Measurements from ENCODE around the gene RPL23. TPM values are rescaled to one million over a fixed set of nuclear protein-coding genes. Genes with fewer than 3 reads are reported as not detected.

The RPL23 gene
- total RNA-seq, 4 donors from 2014 or later = 998 to 2,109 (median 1,205) TPM

DNA sequence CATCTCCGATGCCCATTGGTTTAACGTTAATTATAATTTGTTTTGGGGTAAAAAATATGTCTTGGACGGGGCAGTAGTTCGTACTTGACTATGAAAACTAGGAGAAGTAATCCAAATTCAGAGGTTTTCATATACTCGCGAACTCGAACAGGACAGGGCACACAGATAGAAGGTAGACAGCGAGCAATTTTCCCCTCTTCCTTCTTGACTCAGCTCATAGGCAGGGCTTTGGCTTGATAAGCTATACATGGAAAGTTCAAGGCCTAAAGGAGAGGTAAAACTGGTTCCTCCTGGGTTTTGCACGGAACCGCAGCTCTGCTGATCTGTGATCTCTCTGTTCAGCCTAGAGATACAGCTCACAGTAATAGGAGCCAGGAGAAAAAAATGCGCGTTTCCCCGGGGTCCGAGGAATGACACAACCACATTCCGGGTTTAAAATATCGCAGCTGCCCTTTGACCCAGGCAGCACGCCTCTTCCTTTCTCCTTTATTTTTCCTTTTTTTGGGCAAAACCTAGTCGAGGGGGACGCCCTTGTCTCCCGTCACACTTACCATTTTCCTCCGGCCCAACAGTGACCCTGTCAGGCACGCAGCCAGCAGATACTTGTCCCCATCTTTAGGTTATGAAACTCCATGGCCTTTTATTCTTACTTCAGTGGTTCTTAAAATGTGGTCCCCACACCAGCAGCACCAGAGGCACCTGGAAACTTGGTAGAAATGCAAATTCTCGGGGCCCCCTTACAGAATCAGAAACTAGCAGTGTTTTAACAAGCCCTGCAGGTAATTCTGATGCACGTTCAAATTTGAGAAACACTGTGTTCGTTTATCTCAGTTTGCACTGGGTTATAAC is 14.7 kb upstream of the RPL23 start:
- peaks cover 33 to 52% (median 35%) of the 10 kb centered on the region in 3 donors for H3K4me1 ChIP-seq
- H3K27ac ChIP-seq = peak overlapping the region; percentile 97 to 99 (median 98)
- H3K4me3 ChIP-seq = peak overlapping the region; percentile 79 to 98 (median 87)
- WGBS, 2 donors = 33 to 42% methylated on average over 24 to 25 of the region's 25 CpGs
- H3K9me3 ChIP-seq = no peaks in the 10 kb centered on the region
- H3K27me3 ChIP-seq = no peaks in the 10 kb centered on the region
- no peaks in the 10 kb centered on the region for H3K36me3 ChIP-seq
- TF ChIP-seq POLR2A (IDR thresholded peaks at IDR 0.05) = no peak
- TF ChIP-seq, protein P1, sequence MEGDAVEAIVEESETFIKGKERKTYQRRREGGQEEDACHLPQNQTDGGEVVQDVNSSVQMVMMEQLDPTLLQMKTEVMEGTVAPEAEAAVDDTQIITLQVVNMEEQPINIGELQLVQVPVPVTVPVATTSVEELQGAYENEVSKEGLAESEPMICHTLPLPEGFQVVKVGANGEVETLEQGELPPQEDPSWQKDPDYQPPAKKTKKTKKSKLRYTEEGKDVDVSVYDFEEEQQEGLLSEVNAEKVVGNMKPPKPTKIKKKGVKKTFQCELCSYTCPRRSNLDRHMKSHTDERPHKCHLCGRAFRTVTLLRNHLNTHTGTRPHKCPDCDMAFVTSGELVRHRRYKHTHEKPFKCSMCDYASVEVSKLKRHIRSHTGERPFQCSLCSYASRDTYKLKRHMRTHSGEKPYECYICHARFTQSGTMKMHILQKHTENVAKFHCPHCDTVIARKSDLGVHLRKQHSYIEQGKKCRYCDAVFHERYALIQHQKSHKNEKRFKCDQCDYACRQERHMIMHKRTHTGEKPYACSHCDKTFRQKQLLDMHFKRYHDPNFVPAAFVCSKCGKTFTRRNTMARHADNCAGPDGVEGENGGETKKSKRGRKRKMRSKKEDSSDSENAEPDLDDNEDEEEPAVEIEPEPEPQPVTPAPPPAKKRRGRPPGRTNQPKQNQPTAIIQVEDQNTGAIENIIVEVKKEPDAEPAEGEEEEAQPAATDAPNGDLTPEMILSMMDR (IDR thresholded peaks at IDR 0.05) = no peak
- intact Hi-C loops (cut with DNase I) = no loop called here
- no peak for DNase-seq

DNA sequence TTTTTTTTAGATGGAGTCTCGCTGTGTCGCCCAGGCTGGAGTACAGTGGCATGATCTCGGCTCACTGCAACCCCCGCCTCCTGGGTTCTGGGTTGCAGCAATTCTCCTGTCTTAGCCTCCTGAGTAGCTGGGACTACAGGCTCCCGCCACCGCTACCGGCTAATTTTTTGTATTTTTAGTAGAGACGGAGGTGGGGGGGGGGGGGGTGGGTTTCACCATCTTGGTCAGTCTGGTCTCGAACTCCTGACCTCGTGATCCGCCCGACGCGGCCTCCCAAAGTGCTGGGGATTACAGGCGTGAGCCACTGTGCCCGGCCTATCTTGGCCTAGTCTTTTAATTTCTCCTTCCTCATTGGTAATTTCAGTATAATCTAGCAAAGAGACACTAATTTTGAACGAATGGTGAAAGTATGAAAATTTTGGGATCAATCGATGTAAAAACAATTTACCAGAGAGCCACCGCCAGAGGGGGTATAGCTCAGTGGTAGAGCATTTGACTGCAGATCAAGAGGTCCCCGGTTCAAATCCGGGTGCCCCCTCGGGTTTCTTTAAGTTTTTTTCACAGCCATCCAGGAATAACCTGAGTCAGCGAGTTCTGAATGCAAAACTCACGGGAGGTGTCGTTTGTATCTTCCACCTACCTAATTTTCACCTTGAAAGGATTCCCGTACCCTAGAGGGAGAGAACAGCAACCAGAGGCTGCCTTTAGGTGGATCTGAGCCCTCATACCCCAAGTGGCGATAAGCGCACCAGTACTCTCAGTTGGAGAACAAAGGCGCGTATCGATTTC is 13.9 kb upstream of the RPL23 start:
- no peaks in the 10 kb centered on the region for H3K27me3 ChIP-seq
- WGBS, 2 donors = 42 to 50% methylated on average over 26 to 30 of the region's 31 CpGs
- peak overlapping the region in 3 of 4 donors; percentile 79 to 98 (median 84) for H3K4me3 ChIP-seq
- H3K27ac ChIP-seq = peak overlapping the region; percentile 97 to 99 (median 98)
- no peak for DNase-seq
- TF ChIP-seq, protein P1 (IDR thresholded peaks at IDR 0.05) = peak in 2 of 6 experiments; percentile 31 to 34
- no peak for TF ChIP-seq POLR2A (IDR thresholded peaks at IDR 0.05)
- H3K9me3 ChIP-seq = no peaks in the 10 kb centered on the region
- intact Hi-C loops (cut with DNase I) = no loop called here
- H3K4me1 ChIP-seq = peaks cover 25 to 45% (median 27%) of the 10 kb centered on the region in 3 donors
- H3K36me3 ChIP-seq = no peaks in the 10 kb centered on the region

DNA sequence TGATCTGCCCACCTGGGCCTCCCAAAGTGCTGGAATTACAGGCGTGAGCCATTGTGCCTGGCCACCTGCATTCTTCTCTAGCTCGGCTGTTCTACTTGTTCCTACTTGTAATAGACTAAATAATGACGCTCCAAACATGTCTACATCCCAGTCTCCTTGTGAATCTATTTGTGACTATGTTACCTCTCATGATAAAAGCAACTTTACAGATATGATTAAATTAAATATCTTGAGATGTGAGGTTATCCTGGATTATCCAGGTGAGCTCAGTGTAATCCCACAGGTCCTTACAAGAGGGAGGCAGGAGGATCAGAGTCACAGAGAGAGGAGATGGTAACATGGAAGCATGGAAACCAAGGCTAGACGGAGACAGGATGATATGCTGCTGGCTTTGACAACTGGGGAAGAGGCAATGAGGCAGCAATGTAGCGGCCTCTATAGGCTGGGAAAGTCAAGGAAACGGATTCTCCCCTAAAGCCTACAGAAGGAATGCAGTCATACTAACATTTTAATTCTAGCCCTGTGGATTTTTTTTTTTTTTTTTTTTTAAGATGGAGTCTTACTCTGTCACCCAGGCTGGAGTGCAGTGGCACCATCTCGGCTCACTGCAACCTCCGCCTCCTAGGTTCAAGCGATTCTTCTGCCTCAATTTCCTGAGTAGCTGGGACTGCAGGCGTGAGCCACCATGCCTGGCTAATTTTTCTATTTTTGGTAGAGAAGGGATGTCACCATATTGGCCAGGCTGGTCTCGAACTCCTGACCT is 11.3 kb upstream of the RPL23 start:
- intact Hi-C loops (cut with DNase I) = no loop called here
- H3K36me3 ChIP-seq = no peaks in the 10 kb centered on the region
- TF ChIP-seq POLR2A (IDR thresholded peaks at IDR 0.05) = no peak
- TF ChIP-seq, protein P1 (IDR thresholded peaks at IDR 0.05) = peak in 1 of 6 experiments; percentile 29
- H3K9me3 ChIP-seq = no peaks in the 10 kb centered on the region
- no peak overlapping the region for H3K27ac ChIP-seq
- WGBS, 2 donors = 54% methylated on average over 11 of the region's 11 CpGs
- no peaks in the 10 kb centered on the region for H3K27me3 ChIP-seq
- peaks cover 12 to 30% (median 13%) of the 10 kb centered on the region in 3 donors for H3K4me1 ChIP-seq
- DNase-seq = no peak
- no peak overlapping the region for H3K4me3 ChIP-seq

DNA sequence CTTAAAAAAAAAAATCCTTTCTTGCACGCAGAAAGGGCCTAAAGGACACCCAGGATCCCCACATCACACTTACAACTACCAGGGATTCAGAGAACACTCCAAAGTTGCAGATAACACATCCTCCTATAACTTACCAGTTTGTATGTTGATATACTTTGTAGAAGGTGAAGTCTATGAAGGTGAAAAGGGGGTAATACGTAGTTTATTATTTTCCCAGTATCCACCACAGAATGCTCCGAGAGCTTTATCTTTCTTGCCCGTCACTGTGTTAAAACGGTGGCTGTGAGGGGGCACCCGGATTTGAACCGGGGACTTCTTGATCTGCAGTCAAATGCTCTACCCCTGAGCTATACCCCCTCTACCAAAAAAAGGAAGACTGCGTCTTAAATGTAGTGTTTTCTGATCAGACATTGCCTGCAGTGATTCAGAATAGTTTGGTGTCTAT is 7.9 kb upstream of the RPL23 start:
- no peaks in the 10 kb centered on the region for H3K36me3 ChIP-seq
- H3K27ac ChIP-seq = no peak overlapping the region
- no peak overlapping the region for H3K4me3 ChIP-seq
- peaks cover 0 to 11% (median 0%) of the 10 kb centered on the region in 3 donors for H3K4me1 ChIP-seq
- H3K9me3 ChIP-seq = no peaks in the 10 kb centered on the region
- 33 to 39% methylated on average over 8 of the region's 8 CpGs for WGBS, 2 donors
- no peaks in the 10 kb centered on the region for H3K27me3 ChIP-seq
- no peak for DNase-seq
- intact Hi-C loops (cut with DNase I) = no loop called here
- TF ChIP-seq POLR2A (IDR thresholded peaks at IDR 0.05) = no peak
- TF ChIP-seq, protein P1 (IDR thresholded peaks at IDR 0.05) = no peak

All from esophagus squamous epithelium (tissue), 5 donors.